A673 (cell line): ENCODE measurements around the gene ADAM23.

Source experiments
- EZH2 ChIP-seq: fragments of 200-600 bp; sonication (generic); IDR thresholded peaks from 2 replicates; pipeline ENCODE4 v1.6.1; 2017; ENCODE audit warnings: borderline replicate concordance, low read depth, mild to moderate bottlenecking, mixed read lengths, antibody characterized with exemption, low read length; ENCODE audit not compliant: poor library complexity, severe bottlenecking
- TF ChIP-seq, protein P1 (sequence below): fragments of 300-800, 200-600 bp; sonication (generic); conservative IDR thresholded peaks from 2 replicates; pipeline ENCODE4 v1.5.1; 2017; ENCODE audit warnings: low read depth, mild to moderate bottlenecking, antibody characterized with exemption, low read length, moderate library complexity, mixed read lengths

DNA sequence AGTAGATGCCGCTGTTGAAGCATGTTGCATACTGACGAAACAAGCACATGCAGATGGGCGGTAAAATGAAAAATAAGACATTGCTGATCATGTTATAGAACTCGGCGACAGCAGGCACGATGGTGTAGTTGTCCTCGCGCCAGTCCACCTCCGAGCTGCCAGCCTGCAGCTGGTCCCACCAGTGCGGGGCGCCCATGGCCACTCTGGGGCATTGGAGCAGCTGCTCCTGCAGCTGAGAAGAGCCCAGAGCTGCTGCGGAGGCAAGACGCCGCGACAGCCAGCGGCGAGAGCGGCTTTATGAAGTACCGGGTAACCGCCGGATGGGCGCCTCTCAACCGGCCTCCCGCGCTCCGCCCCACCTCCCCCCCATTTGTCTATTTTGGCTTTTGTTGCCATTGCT lies 32.6 kb upstream of the ADAM23 start:
- TF ChIP-seq, protein P1, sequence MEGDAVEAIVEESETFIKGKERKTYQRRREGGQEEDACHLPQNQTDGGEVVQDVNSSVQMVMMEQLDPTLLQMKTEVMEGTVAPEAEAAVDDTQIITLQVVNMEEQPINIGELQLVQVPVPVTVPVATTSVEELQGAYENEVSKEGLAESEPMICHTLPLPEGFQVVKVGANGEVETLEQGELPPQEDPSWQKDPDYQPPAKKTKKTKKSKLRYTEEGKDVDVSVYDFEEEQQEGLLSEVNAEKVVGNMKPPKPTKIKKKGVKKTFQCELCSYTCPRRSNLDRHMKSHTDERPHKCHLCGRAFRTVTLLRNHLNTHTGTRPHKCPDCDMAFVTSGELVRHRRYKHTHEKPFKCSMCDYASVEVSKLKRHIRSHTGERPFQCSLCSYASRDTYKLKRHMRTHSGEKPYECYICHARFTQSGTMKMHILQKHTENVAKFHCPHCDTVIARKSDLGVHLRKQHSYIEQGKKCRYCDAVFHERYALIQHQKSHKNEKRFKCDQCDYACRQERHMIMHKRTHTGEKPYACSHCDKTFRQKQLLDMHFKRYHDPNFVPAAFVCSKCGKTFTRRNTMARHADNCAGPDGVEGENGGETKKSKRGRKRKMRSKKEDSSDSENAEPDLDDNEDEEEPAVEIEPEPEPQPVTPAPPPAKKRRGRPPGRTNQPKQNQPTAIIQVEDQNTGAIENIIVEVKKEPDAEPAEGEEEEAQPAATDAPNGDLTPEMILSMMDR: no peak
- TF ChIP-seq EZH2: no peak
